Breast epithelium (tissue), 3 donors: ENCODE measurements around the gene PDE4D.

ENCODE experiments used
- POLR2A ChIP-seq: fragments of 450-650 bp; IDR thresholded peaks from one replicate; pipeline ENCODE4 v1.6.1; 2016; ENCODE audit warnings: antibody characterized with exemption, mild to moderate bottlenecking, moderate library complexity
- TF ChIP-seq, protein P1 (sequence below), 3 donors: fragments of 450-650 bp; IDR thresholded peaks; one replicate each; pipeline ENCODE4 v1.5.1; 2016 to 2017; ENCODE audit warnings: antibody characterized with exemption in 3 of 3, mild to moderate bottlenecking in 3 of 3, moderate library complexity in 3 of 3

DNA sequence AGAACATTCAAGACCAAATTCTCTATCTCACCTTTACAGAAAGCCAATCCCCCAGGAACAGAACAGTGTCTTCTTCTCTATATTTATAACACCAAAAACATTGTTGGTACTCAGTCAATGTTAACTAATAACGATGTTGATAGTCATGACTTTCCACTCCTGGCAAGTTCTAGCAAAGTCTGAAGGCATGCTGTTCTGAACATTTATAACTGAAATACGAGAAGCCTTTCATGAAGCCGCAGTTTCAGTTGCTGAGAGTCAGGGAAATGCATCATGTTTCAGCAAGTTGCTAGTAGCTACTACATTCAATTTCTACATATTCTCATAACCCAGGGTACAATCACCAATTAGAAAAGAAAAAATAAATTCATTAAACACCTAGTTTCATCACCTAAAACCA, 301.4 kb downstream of the PDE4D start:
- TF ChIP-seq, protein P1, sequence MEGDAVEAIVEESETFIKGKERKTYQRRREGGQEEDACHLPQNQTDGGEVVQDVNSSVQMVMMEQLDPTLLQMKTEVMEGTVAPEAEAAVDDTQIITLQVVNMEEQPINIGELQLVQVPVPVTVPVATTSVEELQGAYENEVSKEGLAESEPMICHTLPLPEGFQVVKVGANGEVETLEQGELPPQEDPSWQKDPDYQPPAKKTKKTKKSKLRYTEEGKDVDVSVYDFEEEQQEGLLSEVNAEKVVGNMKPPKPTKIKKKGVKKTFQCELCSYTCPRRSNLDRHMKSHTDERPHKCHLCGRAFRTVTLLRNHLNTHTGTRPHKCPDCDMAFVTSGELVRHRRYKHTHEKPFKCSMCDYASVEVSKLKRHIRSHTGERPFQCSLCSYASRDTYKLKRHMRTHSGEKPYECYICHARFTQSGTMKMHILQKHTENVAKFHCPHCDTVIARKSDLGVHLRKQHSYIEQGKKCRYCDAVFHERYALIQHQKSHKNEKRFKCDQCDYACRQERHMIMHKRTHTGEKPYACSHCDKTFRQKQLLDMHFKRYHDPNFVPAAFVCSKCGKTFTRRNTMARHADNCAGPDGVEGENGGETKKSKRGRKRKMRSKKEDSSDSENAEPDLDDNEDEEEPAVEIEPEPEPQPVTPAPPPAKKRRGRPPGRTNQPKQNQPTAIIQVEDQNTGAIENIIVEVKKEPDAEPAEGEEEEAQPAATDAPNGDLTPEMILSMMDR (IDR thresholded peaks at IDR 0.05), result no peak
- TF ChIP-seq POLR2A, result no peak
